Mesothelial cell of epicardium (in vitro differentiated cells): ENCODE results near the gene TNIP1. TPM values are rescaled to one million over a fixed set of nuclear protein-coding genes. Genes with fewer than 3 reads are reported as not detected.

Source experiments
- DNase-seq, 2 experiments: peaks; one replicate each; pipeline ENCODE4 v3.0.0; 2021; ENCODE audit warnings: low spot score in 2 of 2; ENCODE audit not compliant: unreplicated experiment in 2 of 2
- H3K27ac Mint-ChIP-seq: 2 replicates; pipeline ENCODE4 v1.8.0; 2021; ENCODE audit warnings: mixed read lengths
- H3K27me3 Mint-ChIP-seq: 2 replicates; pipeline ENCODE4 v1.8.0; 2021; ENCODE audit warnings: low read depth, mixed read lengths
- H3K36me3 Mint-ChIP-seq: 2 replicates; pipeline ENCODE4 v1.8.0; 2021; ENCODE audit warnings: mixed read lengths
- H3K4me1 Mint-ChIP-seq: 2 replicates; pipeline ENCODE4 v1.8.0; 2021; ENCODE audit warnings: mixed read lengths
- H3K4me3 Mint-ChIP-seq: 2 replicates; pipeline ENCODE4 v1.8.0; 2021; ENCODE audit warnings: mild to moderate bottlenecking, moderate library complexity, mixed read lengths
- H3K9me3 Mint-ChIP-seq: 2 replicates; pipeline ENCODE4 v1.8.0; 2021; ENCODE audit warnings: mixed read lengths
- CTCF ChIP-seq: fragments of 200-600 bp; sonication (generic); IDR thresholded peaks from one replicate; pipeline ENCODE4 v1.5.0; 2021; ENCODE audit warnings: antibody characterized with exemption; ENCODE audit not compliant: unreplicated experiment
- total RNA-seq: library from RNA; stranded (reverse); gene quantifications from 3 replicates; pipeline ENCODE4 v1.2.1, GENCODE V29; 2021

Gene TNIP1
- total RNA-seq, 1 donor from 2014 or later: 81.8 TPM

- no peaks in the 10 kb centered on the region for H3K9me3 Mint-ChIP-seq
- H3K4me3 Mint-ChIP-seq: no peak overlapping the region
- no peak for DNase-seq
- no peaks in the 10 kb centered on the region for H3K4me1 Mint-ChIP-seq
- no peak for TF ChIP-seq CTCF
- no peaks in the 10 kb centered on the region for H3K27me3 Mint-ChIP-seq
- no peak overlapping the region for H3K27ac Mint-ChIP-seq
- H3K36me3 Mint-ChIP-seq: peaks cover 38% of the 10 kb centered on the region
These were observed 50.5 kb downstream of the TNIP1 start for GRCh38 chr5:151030379-151030778.

- Mint-ChIP-seq H3K27ac (no peak overlapping the region), H3K9me3 (no peaks in the 10 kb centered on the region), H3K4me3 (no peak overlapping the region), H3K36me3 (peaks cover 38% of the 10 kb centered on the region), H3K4me1 (no peaks in the 10 kb centered on the region), H3K27me3 (no peaks in the 10 kb centered on the region)
- TF ChIP-seq CTCF: no peak
- no peak for DNase-seq
These were observed 50.8 kb downstream of the TNIP1 start for GRCh38 chr5:151030056-151030336.

- peaks cover 36% of the 10 kb centered on the region for H3K36me3 Mint-ChIP-seq
- H3K27me3 Mint-ChIP-seq: no peaks in the 10 kb centered on the region
- no peak overlapping the region for H3K4me3 Mint-ChIP-seq
- no peaks in the 10 kb centered on the region for H3K9me3 Mint-ChIP-seq
- DNase-seq: no peak
- no peaks in the 10 kb centered on the region for H3K4me1 Mint-ChIP-seq
- H3K27ac Mint-ChIP-seq: no peak overlapping the region
- TF ChIP-seq CTCF: no peak
These were observed 51.4 kb downstream of the TNIP1 start for GRCh38 chr5:151029179-151030055.

- H3K36me3 Mint-ChIP-seq: peaks cover 29% of the 10 kb centered on the region
- no peaks in the 10 kb centered on the region for H3K9me3 Mint-ChIP-seq
- no peak for DNase-seq
- H3K27ac Mint-ChIP-seq: no peak overlapping the region
- H3K27me3 Mint-ChIP-seq: no peaks in the 10 kb centered on the region
- no peak overlapping the region for H3K4me3 Mint-ChIP-seq
- TF ChIP-seq CTCF: no peak
- H3K4me1 Mint-ChIP-seq: no peaks in the 10 kb centered on the region
These were observed 52.1 kb downstream of the TNIP1 start for GRCh38 chr5:151028717-151029116.

GRCh38 chr5:151027961-151028479 is 52.8 kb downstream of the TNIP1 start:
- peaks cover 25% of the 10 kb centered on the region for H3K36me3 Mint-ChIP-seq
- H3K27me3 Mint-ChIP-seq: no peaks in the 10 kb centered on the region
- TF ChIP-seq CTCF: no peak
- H3K4me1 Mint-ChIP-seq: no peaks in the 10 kb centered on the region
- no peak for DNase-seq
- H3K4me3 Mint-ChIP-seq: no peak overlapping the region
- no peak overlapping the region for H3K27ac Mint-ChIP-seq
- H3K9me3 Mint-ChIP-seq: no peaks in the 10 kb centered on the region
